ENCODE results near the gene AMHR2. TPM values are rescaled to one million over a fixed set of nuclear protein-coding genes. Genes with fewer than 3 reads are reported as not detected.
"Not testable (repeated sequence)": the region's sequence is repeated elsewhere in the genome, so short reads cannot be mapped to it uniquely, and the experiment has no call there.

AMHR2 gene
- total and polyA plus RNA-seq, 9 donors, result 11.2 to 48.6 (median 32.5) TPM

GRCh38 chr12:53402871-53403270, 20.8 kb upstream of the AMHR2 start:
- Histone ChIP-seq H3K9me3 (no peaks in the 10 kb centered on the region), H3K27ac (no peak overlapping the region), H3K27me3 (no peaks in the 10 kb centered on the region), H3K36me3 (no peaks in the 10 kb centered on the region), H3K4me3 (no peak overlapping the region), H3K4me1 (ENCODE audit: insufficient read depth) (peaks cover 2% of the 10 kb centered on the region)
- WGBS, 3 donors, result 21 to 30% (median 28%) methylated on average over 7 of the region's 7 CpGs
- DNase-seq, result peak in 1 of 5 donors; percentile 35
- no peak for TF ChIP-seq CTCF (IDR thresholded peaks at IDR 0.05)
- no peak for TF ChIP-seq EP300 (IDR thresholded peaks at IDR 0.05)
- TF ChIP-seq POLR2A (IDR thresholded peaks at IDR 0.05), result no peak
- intact Hi-C loops (cut with DNase I), result no loop called here

- Histone ChIP-seq H3K27me3 (no peaks in the 10 kb centered on the region), H3K27ac (no peak overlapping the region), H3K9me3 (no peaks in the 10 kb centered on the region), H3K36me3 (peaks cover 3% of the 10 kb centered on the region), H3K4me1 (ENCODE audit: insufficient read depth) (peaks cover 2% of the 10 kb centered on the region), H3K4me3 (no peak overlapping the region)
- TF ChIP-seq POLR2A (IDR thresholded peaks at IDR 0.05), result no peak
- no peak for TF ChIP-seq EP300 (IDR thresholded peaks at IDR 0.05)
- no peak for TF ChIP-seq CTCF (IDR thresholded peaks at IDR 0.05)
- intact Hi-C loops (cut with DNase I), result no loop called here
- no peak for DNase-seq
- WGBS, 3 donors, result 94 to 98% (median 98%) methylated on average over 5 of the region's 5 CpGs
Measured at GRCh38 chr12:53410951-53411350, 12.7 kb upstream of the AMHR2 start.

GRCh38 chr12:53413485-53414204, 10.0 kb upstream of the AMHR2 start:
- TF ChIP-seq CTCF (IDR thresholded peaks at IDR 0.05) (no peak), EP300 (IDR thresholded peaks at IDR 0.05) (no peak), POLR2A (IDR thresholded peaks at IDR 0.05) (no peak)
- Histone ChIP-seq H3K4me1 (ENCODE audit: insufficient read depth) (peaks cover 2% of the 10 kb centered on the region), H3K9me3 (no peaks in the 10 kb centered on the region), H3K36me3 (peaks cover 3% of the 10 kb centered on the region), H3K4me3 (no peak overlapping the region), H3K27me3 (no peaks in the 10 kb centered on the region), H3K27ac (no peak overlapping the region)
- intact Hi-C loops (cut with DNase I), result no loop called here
- 36 to 42% (median 37%) methylated on average over 3 of the region's 3 CpGs for WGBS, 3 donors
- no peak for DNase-seq

GRCh38 chr12:53414756-53415417, 8.8 kb upstream of the AMHR2 start:
- DNase-seq, result peak in 1 of 5 donors; percentile 49
- H3K36me3 ChIP-seq, result peaks cover 3% of the 10 kb centered on the region
- intact Hi-C loops (cut with DNase I), result no loop called here
- no peak for TF ChIP-seq CTCF (IDR thresholded peaks at IDR 0.05)
- no peak for TF ChIP-seq EP300 (IDR thresholded peaks at IDR 0.05)
- no peak for TF ChIP-seq POLR2A (IDR thresholded peaks at IDR 0.05)
- no peak overlapping the region for H3K4me3 ChIP-seq
- no peaks in the 10 kb centered on the region for H3K27me3 ChIP-seq
- H3K9me3 ChIP-seq, result no peaks in the 10 kb centered on the region
- WGBS, 3 donors, result 0 to 2% (median 0%) methylated on average over 3 of the region's 3 CpGs
- H3K27ac ChIP-seq, result peak overlapping the region in 1 of 2 donors; percentile 35
- H3K4me1 ChIP-seq (ENCODE audit: insufficient read depth), result peaks cover 2% of the 10 kb centered on the region

- H3K4me1 ChIP-seq (ENCODE audit: insufficient read depth); H3K27me3 ChIP-seq; H3K36me3 ChIP-seq; intact Hi-C loops (cut with DNase I); DNase-seq; H3K4me3 ChIP-seq; H3K9me3 ChIP-seq: not testable (repeated sequence)
- H3K27ac ChIP-seq, result peak overlapping the region in 1 of 2 donors; percentile 35
- 46 to 57% (median 52%) methylated on average over 2 of the region's 2 CpGs for WGBS, 3 donors
Measured at GRCh38 chr12:53415752-53416389, 7.8 kb upstream of the AMHR2 start.

DNA sequence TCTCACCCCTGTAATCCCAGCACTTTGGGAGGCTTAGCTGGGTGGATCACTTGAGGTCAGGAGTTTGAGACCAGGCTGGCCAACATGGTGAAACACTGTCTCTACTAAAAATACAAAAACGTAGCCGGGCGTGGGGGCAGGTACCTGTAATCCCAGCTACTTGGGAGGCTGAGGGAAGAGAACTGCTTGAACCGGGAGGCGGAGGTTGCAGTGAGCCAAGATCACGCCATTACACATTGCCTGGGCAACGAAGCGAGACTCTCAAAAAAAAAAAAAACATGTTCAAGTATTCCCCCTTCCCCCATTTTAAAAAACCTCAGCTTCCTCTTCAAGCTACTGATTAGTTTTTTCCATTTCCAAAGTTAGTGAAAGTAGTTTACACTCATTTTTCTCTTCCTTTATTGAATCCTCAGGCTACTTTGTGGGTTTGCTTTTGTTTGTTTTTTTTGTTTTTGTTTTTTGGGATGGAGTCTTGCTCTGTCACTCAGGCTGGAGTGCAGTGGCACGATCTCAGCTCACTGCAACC, 6.3 kb upstream of the AMHR2 start:
- H3K9me3 ChIP-seq; H3K27ac ChIP-seq; H3K27me3 ChIP-seq; H3K4me3 ChIP-seq; DNase-seq; H3K36me3 ChIP-seq; H3K4me1 ChIP-seq (ENCODE audit: insufficient read depth); intact Hi-C loops (cut with DNase I): not testable (repeated sequence)
- 71 to 74% (median 74%) methylated on average over 9 of the region's 9 CpGs for WGBS, 3 donors
